WTC11 (cell line): ENCODE measurements around the gene CD69. TPM values are rescaled to one million over a fixed set of nuclear protein-coding genes. Genes with fewer than 3 reads are reported as not detected.

Source experiments
- ATAC-seq: fragments of 200-7000 bp; cut with Tn5 transposase; 2 replicates; pipeline ENCODE4 v1.10.0; 2021; ENCODE audit warnings: mild to moderate bottlenecking, moderate library complexity
- CTCF ChIA-PET: fragments of 300-600 bp; sonication (Branson Sonifier 250); formaldehyde crosslinking; loops from one replicate; lab custom pipeline; 2021; ENCODE audit warnings: antibody characterized with exemption; lab: Charles Lee
- POLR2A ChIA-PET: fragments of 350-600 bp; sonication (Branson Sonifier 250); formaldehyde crosslinking; loops from one replicate; lab custom pipeline; 2021; ENCODE audit warnings: antibody characterized with exemption; lab: Charles Lee
- DNase-seq: peaks from one replicate; pipeline ENCODE4 v3.0.0; 2021; ENCODE audit warnings: low spot score
- H3K27ac Mint-ChIP-seq: 2 replicates; pipeline ENCODE4 v1.8.0; 2021; ENCODE audit warnings: mixed read lengths
- H3K27me3 Mint-ChIP-seq: 2 replicates; pipeline ENCODE4 v1.8.0; 2021; ENCODE audit warnings: low read depth, mild to moderate bottlenecking, moderate library complexity, mixed read lengths
- H3K36me3 Mint-ChIP-seq: 2 replicates; pipeline ENCODE4 v1.8.0; 2021; ENCODE audit warnings: mixed read lengths
- H3K4me1 Mint-ChIP-seq: 2 replicates; pipeline ENCODE4 v1.8.0; 2022; ENCODE audit warnings: mixed read lengths
- H3K4me3 Mint-ChIP-seq: 2 replicates; pipeline ENCODE4 v1.8.0; 2021; ENCODE audit warnings: mild to moderate bottlenecking, moderate library complexity, mixed read lengths
- H3K9me3 Mint-ChIP-seq: 2 replicates; pipeline ENCODE4 v1.8.0; 2021; ENCODE audit warnings: mixed read lengths
- CBFB ChIP-seq: sonication (generic); formaldehyde crosslinking; IDR thresholded peaks from 2 replicates; pipeline ENCODE4 v1.8.1; 2022; ENCODE audit warnings: mild to moderate bottlenecking, low read depth, missing genetic modification reagents
- CREB1 ChIP-seq: sonication (generic); formaldehyde crosslinking; IDR thresholded peaks from 2 replicates; pipeline ENCODE4 v1.8.0; 2023; ENCODE audit warnings: mild to moderate bottlenecking, missing genetic modification reagents
- ESRRA ChIP-seq: sonication (generic); formaldehyde crosslinking; IDR thresholded peaks from 2 replicates; pipeline ENCODE4 v1.8.1; 2022; ENCODE audit warnings: mild to moderate bottlenecking, missing genetic modification reagents, borderline replicate concordance
- ETV6 ChIP-seq: sonication (generic); formaldehyde crosslinking; IDR thresholded peaks from 2 replicates; pipeline ENCODE4 v1.8.1; 2022; ENCODE audit warnings: mild to moderate bottlenecking, missing genetic modification reagents
- FOXK1 ChIP-seq: sonication (generic); formaldehyde crosslinking; IDR thresholded peaks from 2 replicates; pipeline ENCODE4 v1.8.0; 2022; ENCODE audit warnings: mild to moderate bottlenecking, moderate library complexity, missing genetic modification reagents
- GABPB1 ChIP-seq: sonication (generic); formaldehyde crosslinking; IDR thresholded peaks from 2 replicates; pipeline ENCODE4 v1.8.1; 2023; ENCODE audit warnings: mild to moderate bottlenecking, missing genetic modification reagents
- GRHL2 ChIP-seq: fragments of 250-450 bp; sonication (Bioruptor Pico); IDR thresholded peaks from 2 replicates; pipeline ENCODE4 v1.8.0; 2022; ENCODE audit warnings: mild to moderate bottlenecking, moderate library complexity; ENCODE audit not compliant: insufficient replicate concordance, severe bottlenecking
- GTF2I ChIP-seq: fragments of 250-450 bp; sonication (Bioruptor Pico); conservative IDR thresholded peaks from 2 replicates; pipeline ENCODE4 v1.4.0; 2021; ENCODE audit warnings: mild to moderate bottlenecking
- HMGA2 ChIP-seq: fragments of 250-450 bp; sonication (Bioruptor Pico); IDR thresholded peaks from 2 replicates; pipeline ENCODE4 v1.4.0; 2021; ENCODE audit warnings: mild to moderate bottlenecking, moderate library complexity
- IRF2 ChIP-seq: sonication (generic); formaldehyde crosslinking; IDR thresholded peaks from 2 replicates; pipeline ENCODE4 v1.8.0; 2022; ENCODE audit warnings: low read depth, missing genetic modification reagents, borderline replicate concordance
- NFE2L1 ChIP-seq: sonication (generic); formaldehyde crosslinking; IDR thresholded peaks from 2 replicates; pipeline ENCODE4 v1.8.1; 2023; ENCODE audit warnings: missing genetic modification reagents
- NR1H2 ChIP-seq: sonication (generic); formaldehyde crosslinking; IDR thresholded peaks from 2 replicates; pipeline ENCODE4 v1.9.0; 2021; ENCODE audit warnings: mild to moderate bottlenecking, moderate library complexity, missing genetic modification reagents
- NR2C2 ChIP-seq: sonication (generic); formaldehyde crosslinking; IDR thresholded peaks from 2 replicates; pipeline ENCODE4 v1.8.0; 2022; ENCODE audit warnings: mild to moderate bottlenecking, missing genetic modification reagents
- PRRX2 ChIP-seq: fragments of 250-450 bp; sonication (Bioruptor Pico); IDR thresholded peaks from 2 replicates; pipeline ENCODE4 v1.8.0; 2021; ENCODE audit warnings: mild to moderate bottlenecking
- RORB ChIP-seq: fragments of 250-450 bp; sonication (Bioruptor Pico); IDR thresholded peaks from 2 replicates; pipeline ENCODE4 v1.9.0; 2021; ENCODE audit warnings: mild to moderate bottlenecking
- TEAD1 ChIP-seq: sonication (generic); formaldehyde crosslinking; IDR thresholded peaks from 2 replicates; pipeline ENCODE4 v1.8.0; 2022; ENCODE audit warnings: mild to moderate bottlenecking, missing genetic modification reagents
- TEAD4 ChIP-seq: sonication (generic); formaldehyde crosslinking; IDR thresholded peaks from 2 replicates; pipeline ENCODE4 v1.8.0; 2022; ENCODE audit warnings: mild to moderate bottlenecking, missing genetic modification reagents
- TP53 ChIP-seq: sonication (generic); formaldehyde crosslinking; IDR thresholded peaks from 2 replicates; pipeline ENCODE4 v1.8.1; 2023; ENCODE audit warnings: mild to moderate bottlenecking, missing genetic modification reagents
- ZNF138 ChIP-seq: sonication (generic); formaldehyde crosslinking; conservative IDR thresholded peaks from 2 replicates; pipeline ENCODE4 v1.8.1; 2022; ENCODE audit warnings: mild to moderate bottlenecking, moderate library complexity, missing genetic modification reagents
- ZNF232 ChIP-seq: sonication (generic); formaldehyde crosslinking; IDR thresholded peaks from 2 replicates; pipeline ENCODE4 v1.8.0; 2022; ENCODE audit warnings: mild to moderate bottlenecking, missing genetic modification reagents
- ZNF263 ChIP-seq: sonication (generic); formaldehyde crosslinking; IDR thresholded peaks from 2 replicates; pipeline ENCODE4 v1.8.1; 2022; ENCODE audit warnings: low read depth, mild to moderate bottlenecking, moderate library complexity, missing genetic modification reagents
- total RNA-seq: library from RNA; stranded (reverse); gene quantifications from 3 replicates; pipeline ENCODE4 v1.2.3, GENCODE V29; 2021
- TF ChIP-seq, protein P1 (sequence below): fragments of 250-450 bp; sonication (Bioruptor Pico); IDR thresholded peaks from 2 replicates; pipeline ENCODE4 v1.9.0; 2021; ENCODE audit warnings: mild to moderate bottlenecking, borderline replicate concordance
- TF ChIP-seq, protein P2 (sequence below): sonication (generic); formaldehyde crosslinking; IDR thresholded peaks from 2 replicates; pipeline ENCODE4 v1.8.1; 2023; ENCODE audit warnings: mild to moderate bottlenecking, missing genetic modification reagents, moderate library complexity
- TF ChIP-seq, protein P3 (sequence below): sonication (generic); formaldehyde crosslinking; IDR thresholded peaks from 2 replicates; pipeline ENCODE4 v1.8.0; 2023; ENCODE audit warnings: missing genetic modification reagents, mild to moderate bottlenecking, borderline replicate concordance
- TF ChIP-seq, protein P4 (sequence below): sonication (generic); formaldehyde crosslinking; IDR thresholded peaks from 2 replicates; pipeline ENCODE4 v1.8.1; 2022; ENCODE audit warnings: mild to moderate bottlenecking, missing genetic modification reagents, moderate library complexity, borderline replicate concordance
- TF ChIP-seq, protein P5 (sequence below): sonication (generic); formaldehyde crosslinking; conservative IDR thresholded peaks from 2 replicates; pipeline ENCODE4 v1.8.1; 2022; ENCODE audit warnings: mild to moderate bottlenecking, missing genetic modification reagents
- TF ChIP-seq, protein P6 (sequence below): sonication (generic); formaldehyde crosslinking; IDR thresholded peaks from 2 replicates; pipeline ENCODE4 v1.8.0; 2022; ENCODE audit warnings: mild to moderate bottlenecking, missing genetic modification reagents
- TF ChIP-seq, protein P7 (sequence below): sonication (generic); formaldehyde crosslinking; IDR thresholded peaks from 2 replicates; pipeline ENCODE4 v1.8.0; 2022; ENCODE audit warnings: missing genetic modification reagents

The CD69 gene
- total RNA-seq, 1 experiment from 2014 or later = 0.42 TPM

DNA sequence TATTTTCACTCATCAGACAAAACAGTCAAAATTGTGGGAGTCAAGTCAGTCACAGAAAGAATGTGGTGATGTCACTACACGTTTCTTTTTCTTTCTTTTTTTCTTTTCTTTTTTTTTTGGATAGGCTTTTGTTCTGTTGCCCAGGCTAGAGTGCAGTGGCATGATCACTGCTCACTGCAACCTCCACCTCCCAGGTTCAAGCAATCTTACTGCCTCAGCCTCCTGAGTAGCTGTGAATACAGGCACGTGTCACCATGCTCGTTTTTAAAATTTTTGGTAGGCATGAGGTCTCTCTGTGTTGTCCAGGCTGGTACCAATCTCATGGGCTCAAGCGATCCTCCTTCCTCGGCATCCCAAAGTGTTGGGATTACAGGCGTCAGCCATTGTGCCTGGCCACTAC lies 30.1 kb downstream of the CD69 start:
- no peak for ATAC-seq
- Mint-ChIP-seq H3K4me3 (no peak overlapping the region), H3K27ac (no peak overlapping the region)

DNA sequence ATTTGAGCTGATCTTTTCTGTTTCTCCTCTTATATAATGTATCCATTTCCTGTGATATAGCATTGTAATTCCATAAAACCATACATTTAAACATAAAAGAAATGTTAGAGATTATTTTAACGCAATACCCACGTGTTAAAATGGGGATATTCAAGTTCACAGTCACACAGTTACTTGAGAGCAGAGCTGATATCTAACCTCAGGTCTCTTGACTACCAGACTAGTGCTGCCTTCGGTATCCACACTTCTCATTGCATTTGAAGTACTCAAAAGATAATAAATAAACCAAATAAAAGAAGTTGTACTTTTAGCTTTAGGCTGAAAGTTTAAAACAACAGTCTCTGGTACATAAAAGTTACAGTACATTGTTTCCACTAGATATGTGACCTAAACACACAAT lies 30.7 kb downstream of the CD69 start:
- ChIA-PET POLR2A (no interaction called here), CTCF (interaction anchor here (1.0 to 2.5 kb wide), 5 partner anchors 13 to 423 kb away, joined by 3 to 12 read pairs (median 7); no protein-coding TSS in a partner anchor)
- no peak overlapping the region for H3K27ac Mint-ChIP-seq
- no peak overlapping the region for H3K4me3 Mint-ChIP-seq
- no peaks in the 10 kb centered on the region for H3K36me3 Mint-ChIP-seq
- peaks cover 4% of the 10 kb centered on the region; the same call in 1 of the 2 replicates for H3K27me3 Mint-ChIP-seq
- DNase-seq = no peak
- no peak for ATAC-seq
- no peaks in the 10 kb centered on the region for H3K9me3 Mint-ChIP-seq
- no peaks in the 10 kb centered on the region; the same call in 1 of the 2 replicates for H3K4me1 Mint-ChIP-seq
- TF ChIP-seq TEAD4 (no peak), ZNF138 (CRISPR knock-in tag) (no peak), TP53 (CRISPR knock-in tag) (no peak), NFE2L1 (CRISPR knock-in tag) (no peak), GTF2I (CRISPR knock-in tag) (no peak), ZNF232 (CRISPR knock-in tag) (no peak), GRHL2 (CRISPR knock-in tag) (no peak)
- TF ChIP-seq, protein P1, sequence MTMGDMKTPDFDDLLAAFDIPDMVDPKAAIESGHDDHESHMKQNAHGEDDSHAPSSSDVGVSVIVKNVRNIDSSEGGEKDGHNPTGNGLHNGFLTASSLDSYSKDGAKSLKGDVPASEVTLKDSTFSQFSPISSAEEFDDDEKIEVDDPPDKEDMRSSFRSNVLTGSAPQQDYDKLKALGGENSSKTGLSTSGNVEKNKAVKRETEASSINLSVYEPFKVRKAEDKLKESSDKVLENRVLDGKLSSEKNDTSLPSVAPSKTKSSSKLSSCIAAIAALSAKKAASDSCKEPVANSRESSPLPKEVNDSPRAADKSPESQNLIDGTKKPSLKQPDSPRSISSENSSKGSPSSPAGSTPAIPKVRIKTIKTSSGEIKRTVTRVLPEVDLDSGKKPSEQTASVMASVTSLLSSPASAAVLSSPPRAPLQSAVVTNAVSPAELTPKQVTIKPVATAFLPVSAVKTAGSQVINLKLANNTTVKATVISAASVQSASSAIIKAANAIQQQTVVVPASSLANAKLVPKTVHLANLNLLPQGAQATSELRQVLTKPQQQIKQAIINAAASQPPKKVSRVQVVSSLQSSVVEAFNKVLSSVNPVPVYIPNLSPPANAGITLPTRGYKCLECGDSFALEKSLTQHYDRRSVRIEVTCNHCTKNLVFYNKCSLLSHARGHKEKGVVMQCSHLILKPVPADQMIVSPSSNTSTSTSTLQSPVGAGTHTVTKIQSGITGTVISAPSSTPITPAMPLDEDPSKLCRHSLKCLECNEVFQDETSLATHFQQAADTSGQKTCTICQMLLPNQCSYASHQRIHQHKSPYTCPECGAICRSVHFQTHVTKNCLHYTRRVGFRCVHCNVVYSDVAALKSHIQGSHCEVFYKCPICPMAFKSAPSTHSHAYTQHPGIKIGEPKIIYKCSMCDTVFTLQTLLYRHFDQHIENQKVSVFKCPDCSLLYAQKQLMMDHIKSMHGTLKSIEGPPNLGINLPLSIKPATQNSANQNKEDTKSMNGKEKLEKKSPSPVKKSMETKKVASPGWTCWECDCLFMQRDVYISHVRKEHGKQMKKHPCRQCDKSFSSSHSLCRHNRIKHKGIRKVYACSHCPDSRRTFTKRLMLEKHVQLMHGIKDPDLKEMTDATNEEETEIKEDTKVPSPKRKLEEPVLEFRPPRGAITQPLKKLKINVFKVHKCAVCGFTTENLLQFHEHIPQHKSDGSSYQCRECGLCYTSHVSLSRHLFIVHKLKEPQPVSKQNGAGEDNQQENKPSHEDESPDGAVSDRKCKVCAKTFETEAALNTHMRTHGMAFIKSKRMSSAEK (CRISPR knock-in tag) = no peak
- TF ChIP-seq, protein P2, sequence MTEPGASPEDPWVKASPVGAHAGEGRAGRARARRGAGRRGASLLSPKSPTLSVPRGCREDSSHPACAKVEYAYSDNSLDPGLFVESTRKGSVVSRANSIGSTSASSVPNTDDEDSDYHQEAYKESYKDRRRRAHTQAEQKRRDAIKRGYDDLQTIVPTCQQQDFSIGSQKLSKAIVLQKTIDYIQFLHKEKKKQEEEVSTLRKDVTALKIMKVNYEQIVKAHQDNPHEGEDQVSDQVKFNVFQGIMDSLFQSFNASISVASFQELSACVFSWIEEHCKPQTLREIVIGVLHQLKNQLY (CRISPR knock-in tag) = no peak
- TF ChIP-seq, protein P3, sequence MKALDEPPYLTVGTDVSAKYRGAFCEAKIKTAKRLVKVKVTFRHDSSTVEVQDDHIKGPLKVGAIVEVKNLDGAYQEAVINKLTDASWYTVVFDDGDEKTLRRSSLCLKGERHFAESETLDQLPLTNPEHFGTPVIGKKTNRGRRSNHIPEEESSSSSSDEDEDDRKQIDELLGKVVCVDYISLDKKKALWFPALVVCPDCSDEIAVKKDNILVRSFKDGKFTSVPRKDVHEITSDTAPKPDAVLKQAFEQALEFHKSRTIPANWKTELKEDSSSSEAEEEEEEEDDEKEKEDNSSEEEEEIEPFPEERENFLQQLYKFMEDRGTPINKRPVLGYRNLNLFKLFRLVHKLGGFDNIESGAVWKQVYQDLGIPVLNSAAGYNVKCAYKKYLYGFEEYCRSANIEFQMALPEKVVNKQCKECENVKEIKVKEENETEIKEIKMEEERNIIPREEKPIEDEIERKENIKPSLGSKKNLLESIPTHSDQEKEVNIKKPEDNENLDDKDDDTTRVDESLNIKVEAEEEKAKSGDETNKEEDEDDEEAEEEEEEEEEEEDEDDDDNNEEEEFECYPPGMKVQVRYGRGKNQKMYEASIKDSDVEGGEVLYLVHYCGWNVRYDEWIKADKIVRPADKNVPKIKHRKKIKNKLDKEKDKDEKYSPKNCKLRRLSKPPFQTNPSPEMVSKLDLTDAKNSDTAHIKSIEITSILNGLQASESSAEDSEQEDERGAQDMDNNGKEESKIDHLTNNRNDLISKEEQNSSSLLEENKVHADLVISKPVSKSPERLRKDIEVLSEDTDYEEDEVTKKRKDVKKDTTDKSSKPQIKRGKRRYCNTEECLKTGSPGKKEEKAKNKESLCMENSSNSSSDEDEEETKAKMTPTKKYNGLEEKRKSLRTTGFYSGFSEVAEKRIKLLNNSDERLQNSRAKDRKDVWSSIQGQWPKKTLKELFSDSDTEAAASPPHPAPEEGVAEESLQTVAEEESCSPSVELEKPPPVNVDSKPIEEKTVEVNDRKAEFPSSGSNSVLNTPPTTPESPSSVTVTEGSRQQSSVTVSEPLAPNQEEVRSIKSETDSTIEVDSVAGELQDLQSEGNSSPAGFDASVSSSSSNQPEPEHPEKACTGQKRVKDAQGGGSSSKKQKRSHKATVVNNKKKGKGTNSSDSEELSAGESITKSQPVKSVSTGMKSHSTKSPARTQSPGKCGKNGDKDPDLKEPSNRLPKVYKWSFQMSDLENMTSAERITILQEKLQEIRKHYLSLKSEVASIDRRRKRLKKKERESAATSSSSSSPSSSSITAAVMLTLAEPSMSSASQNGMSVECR (CRISPR knock-in tag) = no peak
- TF ChIP-seq, protein P4, sequence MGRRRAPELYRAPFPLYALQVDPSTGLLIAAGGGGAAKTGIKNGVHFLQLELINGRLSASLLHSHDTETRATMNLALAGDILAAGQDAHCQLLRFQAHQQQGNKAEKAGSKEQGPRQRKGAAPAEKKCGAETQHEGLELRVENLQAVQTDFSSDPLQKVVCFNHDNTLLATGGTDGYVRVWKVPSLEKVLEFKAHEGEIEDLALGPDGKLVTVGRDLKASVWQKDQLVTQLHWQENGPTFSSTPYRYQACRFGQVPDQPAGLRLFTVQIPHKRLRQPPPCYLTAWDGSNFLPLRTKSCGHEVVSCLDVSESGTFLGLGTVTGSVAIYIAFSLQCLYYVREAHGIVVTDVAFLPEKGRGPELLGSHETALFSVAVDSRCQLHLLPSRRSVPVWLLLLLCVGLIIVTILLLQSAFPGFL (CRISPR knock-in tag) = no peak

More for the DNA sequence above, 30.1 kb downstream of the CD69 start:
- ChIA-PET CTCF (interaction anchor here (1.0 to 2.5 kb wide), 4 partner anchors 12 to 423 kb away, joined by 3 to 12 read pairs (median 8); no protein-coding TSS in a partner anchor), POLR2A (no interaction called here)
- Mint-ChIP-seq H3K4me1 (no peaks in the 10 kb centered on the region; the same call in 1 of the 2 replicates), H3K27me3 (peaks cover 4% of the 10 kb centered on the region; the same call in 1 of the 2 replicates), H3K36me3 (no peaks in the 10 kb centered on the region), H3K9me3 (no peaks in the 10 kb centered on the region)
- TF ChIP-seq GABPB1 (CRISPR knock-in tag) (no peak), ETV6 (CRISPR knock-in tag) (no peak), IRF2 (no peak), FOXK1 (CRISPR knock-in tag) (no peak), CREB1 (no peak), ZNF263 (CRISPR knock-in tag) (no peak), NR1H2 (CRISPR knock-in tag) (no peak), NR2C2 (CRISPR knock-in tag) (no peak), ESRRA (CRISPR knock-in tag) (no peak), GTF2I (CRISPR knock-in tag) (no peak), TEAD1 (no peak), RORB (no peak), HMGA2 (CRISPR knock-in tag) (no peak), CBFB (CRISPR knock-in tag) (no peak), PRRX2 (CRISPR knock-in tag) (no peak)
- TF ChIP-seq, protein P5, sequence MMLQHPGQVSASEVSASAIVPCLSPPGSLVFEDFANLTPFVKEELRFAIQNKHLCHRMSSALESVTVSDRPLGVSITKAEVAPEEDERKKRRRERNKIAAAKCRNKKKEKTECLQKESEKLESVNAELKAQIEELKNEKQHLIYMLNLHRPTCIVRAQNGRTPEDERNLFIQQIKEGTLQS (CRISPR knock-in tag) = no peak
- TF ChIP-seq, protein P6, sequence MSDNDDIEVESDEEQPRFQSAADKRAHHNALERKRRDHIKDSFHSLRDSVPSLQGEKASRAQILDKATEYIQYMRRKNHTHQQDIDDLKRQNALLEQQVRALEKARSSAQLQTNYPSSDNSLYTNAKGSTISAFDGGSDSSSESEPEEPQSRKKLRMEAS (CRISPR knock-in tag) = no peak
- TF ChIP-seq, protein P7, sequence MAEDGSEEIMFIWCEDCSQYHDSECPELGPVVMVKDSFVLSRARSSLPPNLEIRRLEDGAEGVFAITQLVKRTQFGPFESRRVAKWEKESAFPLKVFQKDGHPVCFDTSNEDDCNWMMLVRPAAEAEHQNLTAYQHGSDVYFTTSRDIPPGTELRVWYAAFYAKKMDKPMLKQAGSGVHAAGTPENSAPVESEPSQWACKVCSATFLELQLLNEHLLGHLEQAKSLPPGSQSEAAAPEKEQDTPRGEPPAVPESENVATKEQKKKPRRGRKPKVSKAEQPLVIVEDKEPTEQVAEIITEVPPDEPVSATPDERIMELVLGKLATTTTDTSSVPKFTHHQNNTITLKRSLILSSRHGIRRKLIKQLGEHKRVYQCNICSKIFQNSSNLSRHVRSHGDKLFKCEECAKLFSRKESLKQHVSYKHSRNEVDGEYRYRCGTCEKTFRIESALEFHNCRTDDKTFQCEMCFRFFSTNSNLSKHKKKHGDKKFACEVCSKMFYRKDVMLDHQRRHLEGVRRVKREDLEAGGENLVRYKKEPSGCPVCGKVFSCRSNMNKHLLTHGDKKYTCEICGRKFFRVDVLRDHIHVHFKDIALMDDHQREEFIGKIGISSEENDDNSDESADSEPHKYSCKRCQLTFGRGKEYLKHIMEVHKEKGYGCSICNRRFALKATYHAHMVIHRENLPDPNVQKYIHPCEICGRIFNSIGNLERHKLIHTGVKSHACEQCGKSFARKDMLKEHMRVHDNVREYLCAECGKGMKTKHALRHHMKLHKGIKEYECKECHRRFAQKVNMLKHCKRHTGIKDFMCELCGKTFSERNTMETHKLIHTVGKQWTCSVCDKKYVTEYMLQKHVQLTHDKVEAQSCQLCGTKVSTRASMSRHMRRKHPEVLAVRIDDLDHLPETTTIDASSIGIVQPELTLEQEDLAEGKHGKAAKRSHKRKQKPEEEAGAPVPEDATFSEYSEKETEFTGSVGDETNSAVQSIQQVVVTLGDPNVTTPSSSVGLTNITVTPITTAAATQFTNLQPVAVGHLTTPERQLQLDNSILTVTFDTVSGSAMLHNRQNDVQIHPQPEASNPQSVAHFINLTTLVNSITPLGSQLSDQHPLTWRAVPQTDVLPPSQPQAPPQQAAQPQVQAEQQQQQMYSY (CRISPR knock-in tag) = no peak
- DNase-seq = no peak
